HEK293 (cell line): Measurements from ENCODE around the gene SERTAD3.
A peak's percentile ranks its signal among the peaks of the same experiment; 100 is the strongest.

Source experiments
- BCL11B ChIP-seq: fragments of 450-650 bp; formaldehyde crosslinking; IDR thresholded peaks from 2 replicates; pipeline ENCODE4 v1.5.1; 2016; ENCODE audit warnings: low read depth, missing biosample characterization, missing genetic modification characterization
- GFI1B ChIP-seq: fragments of 450-650 bp; formaldehyde crosslinking; IDR thresholded peaks from 2 replicates; pipeline ENCODE4 v1.5.1; 2016; ENCODE audit warnings: missing biosample characterization, missing genetic modification characterization
- GLIS1 ChIP-seq: fragments of 450-650 bp; formaldehyde crosslinking; IDR thresholded peaks from 2 replicates; pipeline ENCODE4 v1.5.1; 2016; ENCODE audit warnings: missing biosample characterization, missing genetic modification characterization
- HOXC10 ChIP-seq: sonication (generic); formaldehyde crosslinking; IDR thresholded peaks from 2 replicates; pipeline ENCODE4 v1.8.1; 2023; ENCODE audit warnings: mild to moderate bottlenecking, missing genetic modification reagents
- REST ChIP-seq: fragments of 450-650 bp; formaldehyde crosslinking; IDR thresholded peaks from 2 replicates; pipeline ENCODE4 v1.5.1; 2016; ENCODE audit warnings: missing biosample characterization, missing genetic modification characterization
- SETDB1 ChIP-seq: IDR thresholded peaks from one replicate; pipeline ENCODE4 v1.6.1; 2017; ENCODE audit warnings: mild to moderate bottlenecking, low read length, moderate library complexity, mixed read lengths; ENCODE audit not compliant: insufficient read length
- YY1 ChIP-seq: fragments of 450-650 bp; formaldehyde crosslinking; IDR thresholded peaks from 2 replicates; pipeline ENCODE4 v1.5.1; 2018; ENCODE audit warnings: missing biosample characterization, missing genetic modification characterization
- ZBTB6 ChIP-seq: fragments of 450-650 bp; formaldehyde crosslinking; IDR thresholded peaks from 2 replicates; pipeline ENCODE4 v1.5.1; 2017; ENCODE audit warnings: missing biosample characterization, missing genetic modification characterization
- ZBTB8A ChIP-seq: fragments of 450-650 bp; formaldehyde crosslinking; IDR thresholded peaks from 2 replicates; pipeline ENCODE4 v1.5.1; 2016; ENCODE audit warnings: missing biosample characterization, missing genetic modification characterization
- ZNF138 ChIP-seq: fragments of 450-650 bp; formaldehyde crosslinking; IDR thresholded peaks from 2 replicates; pipeline ENCODE4 v1.5.1; 2016; ENCODE audit warnings: missing biosample characterization, missing genetic modification characterization, borderline replicate concordance
- ZNF155 ChIP-seq: fragments of 450-650 bp; formaldehyde crosslinking; IDR thresholded peaks from 2 replicates; pipeline ENCODE4 v1.5.1; 2016; ENCODE audit warnings: missing biosample characterization, missing genetic modification characterization
- ZNF19 ChIP-seq: fragments of 450-650 bp; formaldehyde crosslinking; IDR thresholded peaks from 2 replicates; pipeline ENCODE4; 2016; ENCODE audit warnings: missing biosample characterization, missing genetic modification characterization, low read depth
- ZNF26 ChIP-seq: fragments of 450-650 bp; formaldehyde crosslinking; IDR thresholded peaks from 2 replicates; pipeline ENCODE4 v1.5.1; 2016; ENCODE audit warnings: missing biosample characterization, missing genetic modification characterization
- ZNF302 ChIP-seq: fragments of 450-650 bp; formaldehyde crosslinking; IDR thresholded peaks from 2 replicates; pipeline ENCODE4 v1.5.1; 2016; ENCODE audit warnings: missing biosample characterization, missing genetic modification characterization, low read depth
- ZNF335 ChIP-seq: fragments of 450-650 bp; formaldehyde crosslinking; conservative IDR thresholded peaks from 2 replicates; pipeline ENCODE4 v1.5.1; 2016; ENCODE audit warnings: missing biosample characterization, missing genetic modification characterization
- ZNF391 ChIP-seq: fragments of 450-650 bp; formaldehyde crosslinking; IDR thresholded peaks from 2 replicates; pipeline ENCODE4 v1.5.1; 2016; ENCODE audit warnings: low read depth, missing biosample characterization, missing genetic modification characterization, borderline replicate concordance
- ZNF416 ChIP-seq: fragments of 450-650 bp; formaldehyde crosslinking; IDR thresholded peaks from 2 replicates; pipeline ENCODE4 v1.5.1; 2016; ENCODE audit warnings: missing biosample characterization, missing genetic modification characterization
- ZNF433 ChIP-seq: fragments of 450-650 bp; formaldehyde crosslinking; IDR thresholded peaks from 2 replicates; pipeline ENCODE4 v1.5.1; 2016; ENCODE audit warnings: missing biosample characterization, missing genetic modification characterization, low read depth
- ZNF555 ChIP-seq: fragments of 450-650 bp; formaldehyde crosslinking; conservative IDR thresholded peaks from 2 replicates; pipeline ENCODE4 v1.5.1; 2017; ENCODE audit warnings: missing biosample characterization, mild to moderate bottlenecking, missing genetic modification characterization, inconsistent platforms
- ZNF621 ChIP-seq: fragments of 450-650 bp; formaldehyde crosslinking; IDR thresholded peaks from 2 replicates; pipeline ENCODE4 v1.5.1; 2017; ENCODE audit warnings: missing biosample characterization, missing genetic modification characterization
- ZNF701 ChIP-seq: fragments of 450-650 bp; formaldehyde crosslinking; IDR thresholded peaks from 2 replicates; pipeline ENCODE4 v1.5.1; 2016; ENCODE audit warnings: missing biosample characterization, missing genetic modification characterization
- ZNF776 ChIP-seq: fragments of 450-650 bp; formaldehyde crosslinking; IDR thresholded peaks from 2 replicates; pipeline ENCODE4 v1.5.0; 2017; ENCODE audit warnings: missing biosample characterization, missing genetic modification characterization, borderline replicate concordance
- ZSCAN16 ChIP-seq: fragments of 450-650 bp; formaldehyde crosslinking; IDR thresholded peaks from 2 replicates; pipeline ENCODE4 v1.5.1; 2016; ENCODE audit warnings: missing biosample characterization, missing genetic modification characterization
- ZSCAN23 ChIP-seq: fragments of 450-650 bp; formaldehyde crosslinking; IDR thresholded peaks from 2 replicates; pipeline ENCODE4 v1.5.1; 2016; ENCODE audit warnings: missing biosample characterization, missing genetic modification characterization
- ZSCAN5A ChIP-seq: fragments of 450-650 bp; formaldehyde crosslinking; IDR thresholded peaks from 2 replicates; pipeline ENCODE4 v1.5.1; 2016; ENCODE audit warnings: missing biosample characterization, missing genetic modification characterization
- TF ChIP-seq, protein P1 (sequence below): fragments of 450-650 bp; formaldehyde crosslinking; IDR thresholded peaks from 2 replicates; pipeline ENCODE4 v1.5.1; 2016; ENCODE audit warnings: missing biosample characterization, missing genetic modification characterization
- TF ChIP-seq, protein P2 (sequence below): fragments of 450-650 bp; formaldehyde crosslinking; IDR thresholded peaks from 2 replicates; pipeline ENCODE4; 2016; ENCODE audit warnings: missing biosample characterization, missing genetic modification characterization
- TF ChIP-seq, protein P3 (sequence below): fragments of 450-650 bp; IDR thresholded peaks from 2 replicates; pipeline ENCODE4 v1.5.1; 2018; ENCODE audit warnings: missing biosample characterization, mild to moderate bottlenecking, missing genetic modification characterization

The SERTAD3 gene

DNA sequence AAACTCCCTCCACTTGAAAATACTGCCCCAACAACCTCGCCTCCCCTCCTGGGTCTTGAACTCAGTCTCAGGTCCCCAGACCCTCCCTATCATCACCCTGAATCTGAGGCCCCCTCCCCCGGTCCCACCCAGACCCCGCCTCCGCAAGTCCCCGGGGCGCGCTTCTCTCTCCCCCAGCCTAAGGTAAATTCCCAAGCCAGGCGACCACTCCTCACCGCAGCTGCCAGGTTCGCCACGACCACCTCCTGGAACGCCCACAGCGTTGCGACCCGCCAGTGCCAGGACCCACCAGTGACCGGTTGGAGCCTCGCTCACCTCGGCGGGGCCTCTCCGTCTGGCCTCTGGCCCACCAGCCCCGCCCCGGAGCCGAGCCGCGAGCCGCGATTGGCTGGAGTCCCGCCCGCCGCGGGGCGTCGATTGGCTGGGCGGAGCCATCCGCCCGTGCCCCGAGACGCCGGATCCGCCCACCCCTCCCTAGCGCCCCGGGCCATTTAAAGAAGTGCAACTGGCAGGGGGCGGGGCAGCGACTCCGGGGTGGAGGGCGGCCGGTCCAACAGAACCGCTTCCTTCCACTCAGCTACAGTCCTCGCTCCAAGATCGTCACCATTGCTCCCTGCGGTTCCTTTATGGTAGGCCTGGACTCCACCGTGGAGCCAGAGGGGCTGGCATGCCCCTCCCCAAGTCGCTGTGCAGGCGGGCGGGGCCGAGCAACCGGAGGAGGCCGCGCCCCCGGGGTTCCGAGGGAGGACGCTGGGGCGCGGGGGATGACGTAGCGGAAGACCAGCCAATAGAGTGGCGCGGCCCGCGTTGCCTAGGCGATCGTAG lies at the start of gene SERTAD3 (continued):
- TF ChIP-seq ZNF335 (peak; percentile 96), ZNF776 (no peak), ZNF155 (tag by site-specific recombination) (no peak), ZNF433 (no peak), ZNF391 (peak; percentile 75; the same call in 1 of the 2 replicates), ZSCAN5A (peak; percentile 97; the same call in 1 of the 2 replicates), ZBTB6 (tag by site-specific recombination) (no peak), ZNF302 (tag by site-specific recombination) (no peak), ZNF621 (tag by site-specific recombination) (no peak), ZNF555 (tag by site-specific recombination) (no peak), HOXC10 (CRISPR knock-in tag) (no peak), REST (tag by site-specific recombination) (no peak), GLIS1 (tag by site-specific recombination) (peak; percentile 91), ZBTB8A (tag by site-specific recombination) (peak; percentile 77; the same call in 1 of the 2 replicates), GFI1B (tag by site-specific recombination) (0 out of 2 replicates have a peak, but pooled peaks have one; percentile 1), ZNF138 (tag by site-specific recombination) (no peak), BCL11B (peak; percentile 87), ZNF19 (no peak), ZNF701 (tag by site-specific recombination) (no peak), ZNF26 (tag by site-specific recombination) (no peak), SETDB1 (no peak), YY1 (no peak; the same call in 1 of the 2 replicates), ZNF416 (tag by site-specific recombination) (no peak), ZSCAN23 (tag by site-specific recombination) (peak; percentile 22; the same call in 1 of the 2 replicates), ZSCAN16 (tag by site-specific recombination) (no peak)
- TF ChIP-seq, protein P1, sequence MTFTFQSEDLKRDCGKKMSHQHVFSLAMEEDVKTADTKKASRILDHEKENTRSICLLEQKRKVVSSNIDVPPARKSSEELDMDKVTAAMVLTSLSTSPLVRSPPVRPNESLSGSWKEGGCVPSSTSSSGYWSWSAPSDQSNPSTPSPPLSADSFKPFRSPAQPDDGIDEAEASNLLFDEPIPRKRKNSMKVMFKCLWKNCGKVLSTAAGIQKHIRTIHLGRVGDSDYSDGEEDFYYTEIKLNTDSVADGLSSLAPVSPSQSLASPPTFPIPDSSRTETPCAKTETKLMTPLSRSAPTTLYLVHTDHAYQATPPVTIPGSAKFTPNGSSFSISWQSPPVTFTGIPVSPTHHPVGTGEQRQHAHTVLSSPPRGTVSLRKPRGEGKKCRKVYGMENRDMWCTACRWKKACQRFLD (tag by site-specific recombination), result no peak
- TF ChIP-seq, protein P2, sequence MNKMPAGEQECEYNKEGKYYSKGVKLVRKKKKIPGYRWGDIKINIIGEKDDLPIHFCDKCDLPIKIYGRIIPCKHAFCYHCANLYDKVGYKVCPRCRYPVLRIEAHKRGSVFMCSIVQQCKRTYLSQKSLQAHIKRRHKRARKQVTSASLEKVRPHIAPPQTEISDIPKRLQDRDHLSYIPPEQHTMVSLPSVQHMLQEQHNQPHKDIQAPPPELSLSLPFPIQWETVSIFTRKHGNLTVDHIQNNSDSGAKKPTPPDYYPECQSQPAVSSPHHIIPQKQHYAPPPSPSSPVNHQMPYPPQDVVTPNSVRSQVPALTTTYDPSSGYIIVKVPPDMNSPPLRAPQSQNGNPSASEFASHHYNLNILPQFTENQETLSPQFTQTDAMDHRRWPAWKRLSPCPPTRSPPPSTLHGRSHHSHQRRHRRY, result no peak
- TF ChIP-seq, protein P3, sequence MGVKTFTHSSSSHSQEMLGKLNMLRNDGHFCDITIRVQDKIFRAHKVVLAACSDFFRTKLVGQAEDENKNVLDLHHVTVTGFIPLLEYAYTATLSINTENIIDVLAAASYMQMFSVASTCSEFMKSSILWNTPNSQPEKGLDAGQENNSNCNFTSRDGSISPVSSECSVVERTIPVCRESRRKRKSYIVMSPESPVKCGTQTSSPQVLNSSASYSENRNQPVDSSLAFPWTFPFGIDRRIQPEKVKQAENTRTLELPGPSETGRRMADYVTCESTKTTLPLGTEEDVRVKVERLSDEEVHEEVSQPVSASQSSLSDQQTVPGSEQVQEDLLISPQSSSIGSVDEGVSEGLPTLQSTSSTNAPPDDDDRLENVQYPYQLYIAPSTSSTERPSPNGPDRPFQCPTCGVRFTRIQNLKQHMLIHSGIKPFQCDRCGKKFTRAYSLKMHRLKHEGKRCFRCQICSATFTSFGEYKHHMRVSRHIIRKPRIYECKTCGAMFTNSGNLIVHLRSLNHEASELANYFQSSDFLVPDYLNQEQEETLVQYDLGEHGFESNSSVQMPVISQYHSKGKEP, result peak; percentile 68
